ENCODE results near the gene TRIM54. TPM values are rescaled to one million over a fixed set of nuclear protein-coding genes. Genes with fewer than 3 reads are reported as not detected.
A peak's percentile ranks its signal among the peaks of the same experiment; 100 is the strongest.

Gene TRIM54
- total RNA-seq, 1 experiment from 2014 or later = 3.3 TPM

GRCh38 chr2:27245626-27246025 lies 36.6 kb upstream of the TRIM54 start (continued):
- TF ChIP-seq E2F1 (CRISPR knock-in tag; IDR thresholded peaks at IDR 0.05) = no peak
- TF ChIP-seq ZNF396 (CRISPR knock-in tag; IDR thresholded peaks at IDR 0.05; ENCODE audit: borderline replicate concordance) = no peak
- no peak for TF ChIP-seq ATF2 (CRISPR knock-in tag; IDR thresholded peaks at IDR 0.05; ENCODE audit: borderline replicate concordance, low read depth)

GRCh38 chr2:27247893-27248292 lies 34.3 kb upstream of the TRIM54 start:
- H3K4me3 Mint-ChIP-seq = no peak overlapping the region
- CTCF ChIA-PET = interaction anchor here (2.2 to 5.5 kb wide), 3 partner anchors 33 to 54 kb away, joined by 22 to 106 read pairs (median 74); partner anchors contain the start of gene TRIM54
- TF ChIP-seq SMAD4 (CRISPR knock-in tag; IDR thresholded peaks at IDR 0.05) (no peak), NFE2L1 (CRISPR knock-in tag; IDR thresholded peaks at IDR 0.05) (no peak), NFATC4 (CRISPR knock-in tag; IDR thresholded peaks at IDR 0.05) (peak; percentile 65), MXD4 (CRISPR knock-in tag; IDR thresholded peaks at IDR 0.05; ENCODE audit: borderline replicate concordance) (no peak), TP53 (CRISPR knock-in tag; IDR thresholded peaks at IDR 0.05) (no peak), E2F4 (CRISPR knock-in tag; IDR thresholded peaks at IDR 0.05; ENCODE audit: borderline replicate concordance, low read depth) (no peak), ATF3 (CRISPR knock-in tag; conservative IDR thresholded peaks at IDR 0.05) (no peak), ZBTB43 (CRISPR knock-in tag; IDR thresholded peaks at IDR 0.05) (no peak), SMAD3 (CRISPR knock-in tag; IDR thresholded peaks at IDR 0.05; ENCODE audit: borderline replicate concordance) (no peak), STAT6 (CRISPR knock-in tag; conservative IDR thresholded peaks at IDR 0.05; ENCODE audit: low read depth) (no peak), KAT7 (CRISPR knock-in tag; IDR thresholded peaks at IDR 0.05; ENCODE audit: borderline replicate concordance) (no peak), TEAD1 (CRISPR knock-in tag; IDR thresholded peaks at IDR 0.05) (no peak), NR2C2 (CRISPR knock-in tag; IDR thresholded peaks at IDR 0.05) (no peak), ATF2 (CRISPR knock-in tag; IDR thresholded peaks at IDR 0.05; ENCODE audit: borderline replicate concordance, low read depth) (no peak), ZNF281 (CRISPR knock-in tag; IDR thresholded peaks at IDR 0.05) (no peak), GTF2I (CRISPR knock-in tag; conservative IDR thresholded peaks at IDR 0.05) (no peak), ZNF396 (CRISPR knock-in tag; IDR thresholded peaks at IDR 0.05; ENCODE audit: borderline replicate concordance) (no peak), NR3C1 (CRISPR knock-in tag; conservative IDR thresholded peaks at IDR 0.05; ENCODE audit: low read depth) (no peak), ZNF671 (CRISPR knock-in tag; IDR thresholded peaks at IDR 0.05) (peak; percentile 78), SOX15 (CRISPR knock-in tag; IDR thresholded peaks at IDR 0.05) (no peak), ATF1 (CRISPR knock-in tag; IDR thresholded peaks at IDR 0.05) (no peak), JUN (CRISPR knock-in tag; IDR thresholded peaks at IDR 0.05) (no peak), ZNF317 (CRISPR knock-in tag; IDR thresholded peaks at IDR 0.05; ENCODE audit: borderline replicate concordance, low read depth) (no peak), ELF4 (CRISPR knock-in tag; IDR thresholded peaks at IDR 0.05; ENCODE audit: low read depth) (no peak)

More at GRCh38 chr2:27247893-27248292, 34.3 kb upstream of the TRIM54 start:
- DNase-seq (ENCODE audit: low spot score) (no peak), ATAC-seq (no peak)
- no peak overlapping the region for H3K27ac Mint-ChIP-seq
- peaks cover 7% of the 10 kb centered on the region for H3K27me3 Mint-ChIP-seq (ENCODE audit: low read depth)
- POLR2A ChIA-PET = interaction anchor here (1.3 kb wide), 1 partner anchor 114 kb away, joined by 4 read pairs; the partner anchor contains the start of gene PREB
- H3K36me3 Mint-ChIP-seq = peaks cover 16% of the 10 kb centered on the region
- peaks cover 18% of the 10 kb centered on the region for H3K4me1 Mint-ChIP-seq
- H3K9me3 Mint-ChIP-seq = no peaks in the 10 kb centered on the region
